ENCODE measurements around the gene OGDH. TPM values are rescaled to one million over a fixed set of nuclear protein-coding genes. Genes with fewer than 3 reads are reported as not detected.

Gene OGDH
- total and polyA plus RNA-seq, 4 donors, result 10.8 to 71.2 (median 41.2) TPM

DNA sequence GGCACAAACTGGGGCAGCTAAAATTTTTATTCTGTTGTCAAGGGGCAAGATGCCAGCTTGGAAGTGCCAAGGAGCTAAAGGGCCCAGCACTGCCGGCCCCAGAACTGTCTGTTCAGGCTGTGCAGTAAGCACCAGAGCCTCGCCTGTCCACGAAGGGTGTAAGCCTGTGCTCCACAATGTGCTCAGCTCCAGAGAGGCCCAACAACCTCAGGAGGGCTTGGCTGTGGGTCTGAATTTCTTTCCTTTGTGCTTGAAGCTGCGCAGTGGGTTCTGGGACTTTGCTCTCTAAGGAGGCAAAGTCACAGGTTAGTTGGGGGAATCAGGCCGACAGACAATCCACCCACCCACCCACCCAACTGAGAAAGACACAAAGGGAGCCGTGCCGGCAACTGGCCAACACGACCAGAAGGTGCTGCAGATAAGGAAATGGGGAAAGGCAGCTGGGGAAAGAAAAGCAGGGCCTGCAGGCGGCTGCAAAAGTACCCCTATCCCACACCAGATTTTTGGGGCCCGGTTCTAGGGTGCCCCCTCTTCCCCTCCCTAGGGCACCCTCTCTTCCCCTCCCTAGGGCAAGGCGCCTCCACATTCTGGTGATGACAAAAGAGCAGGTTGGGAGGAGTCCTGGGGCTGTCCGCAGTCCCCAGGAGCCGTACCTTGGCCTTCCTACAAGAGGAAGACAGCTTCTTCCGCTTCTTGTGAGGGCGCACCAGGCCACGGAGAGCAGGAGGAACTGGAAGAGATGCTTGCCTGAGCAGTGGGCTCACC, 40.5 kb upstream of the OGDH start:
- Histone ChIP-seq H3K9ac (ENCODE audit: low read depth in 1 of 2, low read length in 2 of 2) (no peak overlapping the region), H3K36me3 (ENCODE audit: control insufficient read depth in 4 of 4, insufficient read depth in 3 of 4, low read depth in 1 of 4, low read length in 3 of 4) (peaks cover 23 to 49% (median 43%) of the 10 kb centered on the region in 4 donors), H3K9me3 (ENCODE audit: control insufficient read depth in 4 of 4, low read length in 3 of 4) (no peaks in the 10 kb centered on the region), H3K27me3 (ENCODE audit: control insufficient read depth in 4 of 4, insufficient read depth in 4 of 4, low read length in 3 of 4) (no peaks in the 10 kb centered on the region), H3K27ac (ENCODE audit: low read depth in 1 of 2, low read length in 2 of 2) (no peak overlapping the region), H3K4me3 (ENCODE audit: low read depth in 1 of 3, low read length in 3 of 3) (no peak overlapping the region), H3K4me1 (ENCODE audit: control insufficient read depth in 4 of 4, insufficient read depth in 4 of 4, low read length in 3 of 4) (peaks cover 8 to 38% (median 25%) of the 10 kb centered on the region in 4 donors)
- 83% methylated on average over 16 of the region's 16 CpGs for WGBS
- no peak for TF ChIP-seq SP1 (IDR thresholded peaks at IDR 0.05)
- no peak for TF ChIP-seq JUND (IDR thresholded peaks at IDR 0.05)
- no peak for TF ChIP-seq YY1 (IDR thresholded peaks at IDR 0.05)
- TF ChIP-seq CTCF (IDR thresholded peaks at IDR 0.05; ENCODE audit: low read depth, low read length, missing input control), result no peak
- TF ChIP-seq HNF4G (IDR thresholded peaks at IDR 0.05), result no peak
- no peak for TF ChIP-seq FOXA1 (IDR thresholded peaks at IDR 0.05)
- TF ChIP-seq RXRA (IDR thresholded peaks at IDR 0.05), result no peak
- no peak for TF ChIP-seq EGR1 (IDR thresholded peaks at IDR 0.05; ENCODE audit: low read depth in 2 of 2)
- no peak for TF ChIP-seq NR2F2 (IDR thresholded peaks at IDR 0.05)
- TF ChIP-seq, protein P1, sequence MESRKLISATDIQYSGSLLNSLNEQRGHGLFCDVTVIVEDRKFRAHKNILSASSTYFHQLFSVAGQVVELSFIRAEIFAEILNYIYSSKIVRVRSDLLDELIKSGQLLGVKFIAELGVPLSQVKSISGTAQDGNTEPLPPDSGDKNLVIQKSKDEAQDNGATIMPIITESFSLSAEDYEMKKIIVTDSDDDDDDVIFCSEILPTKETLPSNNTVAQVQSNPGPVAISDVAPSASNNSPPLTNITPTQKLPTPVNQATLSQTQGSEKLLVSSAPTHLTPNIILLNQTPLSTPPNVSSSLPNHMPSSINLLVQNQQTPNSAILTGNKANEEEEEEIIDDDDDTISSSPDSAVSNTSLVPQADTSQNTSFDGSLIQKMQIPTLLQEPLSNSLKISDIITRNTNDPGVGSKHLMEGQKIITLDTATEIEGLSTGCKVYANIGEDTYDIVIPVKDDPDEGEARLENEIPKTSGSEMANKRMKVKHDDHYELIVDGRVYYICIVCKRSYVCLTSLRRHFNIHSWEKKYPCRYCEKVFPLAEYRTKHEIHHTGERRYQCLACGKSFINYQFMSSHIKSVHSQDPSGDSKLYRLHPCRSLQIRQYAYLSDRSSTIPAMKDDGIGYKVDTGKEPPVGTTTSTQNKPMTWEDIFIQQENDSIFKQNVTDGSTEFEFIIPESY (IDR thresholded peaks at IDR 0.05), result no peak
- no peak for DNase-seq (ENCODE audit: low spot score)

DNA sequence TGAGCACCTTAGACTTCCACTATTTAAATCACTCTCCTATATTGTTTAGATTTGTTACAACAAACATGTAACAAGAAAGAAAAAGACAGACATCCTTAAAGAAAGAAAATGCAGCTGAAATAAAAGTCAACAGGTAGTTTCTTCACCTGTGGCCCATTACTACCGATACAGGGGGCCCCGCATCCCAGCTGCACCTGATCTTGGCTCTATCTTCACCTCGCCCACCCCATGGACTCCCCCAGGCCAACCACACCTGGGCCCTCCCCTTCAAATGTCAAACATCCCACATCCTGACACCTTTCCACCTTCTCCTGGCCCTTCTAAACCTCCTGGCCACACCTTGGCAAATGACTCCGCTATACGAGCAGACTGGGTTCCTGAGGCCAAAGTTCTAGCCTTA, 39.7 kb upstream of the OGDH start:
- no peaks in the 10 kb centered on the region for H3K9me3 ChIP-seq (ENCODE audit: control insufficient read depth in 4 of 4, low read length in 3 of 4)
- peaks cover 7 to 34% (median 25%) of the 10 kb centered on the region in 4 donors for H3K4me1 ChIP-seq (ENCODE audit: control insufficient read depth in 4 of 4, insufficient read depth in 4 of 4, low read length in 3 of 4)
- H3K27ac ChIP-seq (ENCODE audit: low read depth in 1 of 2, low read length in 2 of 2), result no peak overlapping the region
- 86% methylated on average over 5 of the region's 5 CpGs for WGBS
- no peak for DNase-seq (ENCODE audit: low spot score)
- H3K36me3 ChIP-seq (ENCODE audit: control insufficient read depth in 4 of 4, insufficient read depth in 3 of 4, low read depth in 1 of 4, low read length in 3 of 4), result peaks cover 27 to 55% (median 49%) of the 10 kb centered on the region in 4 donors
- no peaks in the 10 kb centered on the region for H3K27me3 ChIP-seq (ENCODE audit: control insufficient read depth in 4 of 4, insufficient read depth in 4 of 4, low read length in 3 of 4)
- TF ChIP-seq, protein P2, sequence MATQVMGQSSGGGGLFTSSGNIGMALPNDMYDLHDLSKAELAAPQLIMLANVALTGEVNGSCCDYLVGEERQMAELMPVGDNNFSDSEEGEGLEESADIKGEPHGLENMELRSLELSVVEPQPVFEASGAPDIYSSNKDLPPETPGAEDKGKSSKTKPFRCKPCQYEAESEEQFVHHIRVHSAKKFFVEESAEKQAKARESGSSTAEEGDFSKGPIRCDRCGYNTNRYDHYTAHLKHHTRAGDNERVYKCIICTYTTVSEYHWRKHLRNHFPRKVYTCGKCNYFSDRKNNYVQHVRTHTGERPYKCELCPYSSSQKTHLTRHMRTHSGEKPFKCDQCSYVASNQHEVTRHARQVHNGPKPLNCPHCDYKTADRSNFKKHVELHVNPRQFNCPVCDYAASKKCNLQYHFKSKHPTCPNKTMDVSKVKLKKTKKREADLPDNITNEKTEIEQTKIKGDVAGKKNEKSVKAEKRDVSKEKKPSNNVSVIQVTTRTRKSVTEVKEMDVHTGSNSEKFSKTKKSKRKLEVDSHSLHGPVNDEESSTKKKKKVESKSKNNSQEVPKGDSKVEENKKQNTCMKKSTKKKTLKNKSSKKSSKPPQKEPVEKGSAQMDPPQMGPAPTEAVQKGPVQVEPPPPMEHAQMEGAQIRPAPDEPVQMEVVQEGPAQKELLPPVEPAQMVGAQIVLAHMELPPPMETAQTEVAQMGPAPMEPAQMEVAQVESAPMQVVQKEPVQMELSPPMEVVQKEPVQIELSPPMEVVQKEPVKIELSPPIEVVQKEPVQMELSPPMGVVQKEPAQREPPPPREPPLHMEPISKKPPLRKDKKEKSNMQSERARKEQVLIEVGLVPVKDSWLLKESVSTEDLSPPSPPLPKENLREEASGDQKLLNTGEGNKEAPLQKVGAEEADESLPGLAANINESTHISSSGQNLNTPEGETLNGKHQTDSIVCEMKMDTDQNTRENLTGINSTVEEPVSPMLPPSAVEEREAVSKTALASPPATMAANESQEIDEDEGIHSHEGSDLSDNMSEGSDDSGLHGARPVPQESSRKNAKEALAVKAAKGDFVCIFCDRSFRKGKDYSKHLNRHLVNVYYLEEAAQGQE (IDR thresholded peaks at IDR 0.05), result no peak
- TF ChIP-seq YY1 (IDR thresholded peaks at IDR 0.05), result no peak
- no peak for TF ChIP-seq RXRA (IDR thresholded peaks at IDR 0.05)
- TF ChIP-seq FOXA1 (IDR thresholded peaks at IDR 0.05), result no peak
- TF ChIP-seq CTCF (IDR thresholded peaks at IDR 0.05; ENCODE audit: low read depth, low read length, missing input control), result no peak
- TF ChIP-seq GABPA (IDR thresholded peaks at IDR 0.05 in 1 of 2, conservative IDR thresholded peaks at IDR 0.05 in 1 of 2), result no peak
- TF ChIP-seq SP1 (IDR thresholded peaks at IDR 0.05), result no peak
- no peak for TF ChIP-seq HNF4A (conservative IDR thresholded peaks at IDR 0.05)
- no peak for TF ChIP-seq NR2F2 (IDR thresholded peaks at IDR 0.05)
- TF ChIP-seq EGR1 (IDR thresholded peaks at IDR 0.05; ENCODE audit: low read depth in 2 of 2), result no peak
- no peak for TF ChIP-seq JUND (IDR thresholded peaks at IDR 0.05)
- TF ChIP-seq, protein P3, sequence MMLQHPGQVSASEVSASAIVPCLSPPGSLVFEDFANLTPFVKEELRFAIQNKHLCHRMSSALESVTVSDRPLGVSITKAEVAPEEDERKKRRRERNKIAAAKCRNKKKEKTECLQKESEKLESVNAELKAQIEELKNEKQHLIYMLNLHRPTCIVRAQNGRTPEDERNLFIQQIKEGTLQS (IDR thresholded peaks at IDR 0.05), result no peak
- TF ChIP-seq FOXA2 (IDR thresholded peaks at IDR 0.05), result no peak
- no peak for TF ChIP-seq RAD21 (IDR thresholded peaks at IDR 0.05)
- no peak overlapping the region for H3K9ac ChIP-seq (ENCODE audit: low read depth in 1 of 2, low read length in 2 of 2)
- no peak overlapping the region for H3K4me3 ChIP-seq (ENCODE audit: low read depth in 1 of 3, low read length in 3 of 3)
